Spleen (tissue), 11 donors: ENCODE data around the gene HLA-B. TPM values are rescaled to one million over a fixed set of nuclear protein-coding genes. Genes with fewer than 3 reads are reported as not detected.

ENCODE experiments used
- DNase-seq: peaks from one replicate; pipeline ENCODE4 v3.0.0-alpha.2; 2020
- H3K27ac ChIP-seq, 8 donors: fragments of 200-600 bp; sonication (generic) in 7 of 8; 1 replicate in 4 of 8; 2 replicates in 4 of 8; pipeline versions ENCODE4 v1.5.0 to v1.8.0; 2016 to 2021; ENCODE audit warnings: inconsistent platforms in 4 of 8, mild to moderate bottlenecking in 4 of 8, moderate library complexity in 1 of 8
- H3K27me3 ChIP-seq, 7 donors: fragments of 200-600 bp; sonication (generic) in 6 of 7; replicated peaks in 1 of 7; 1 replicate in 4 of 7; 2 replicates in 3 of 7; pipeline versions ENCODE4 v1.5.0 to v1.8.0; 2016 to 2021; ENCODE audit warnings: inconsistent platforms in 3 of 7, mild to moderate bottlenecking in 1 of 7
- H3K36me3 ChIP-seq, 6 donors: fragments of 200-600 bp; sonication (generic) in 5 of 6; 1 replicate in 4 of 6; 2 replicates in 2 of 6; pipeline versions ENCODE4 v1.5.0 to v1.8.0; 2016 to 2021; ENCODE audit warnings: inconsistent platforms in 2 of 6
- H3K4me1 ChIP-seq, 6 donors: fragments of 200-600 bp; sonication (generic) in 5 of 6; 1 replicate in 3 of 6; 2 replicates in 3 of 6; pipeline versions ENCODE4 v1.5.0 to v1.8.0; 2016 to 2021; ENCODE audit warnings: inconsistent platforms in 3 of 6
- H3K4me3 ChIP-seq, 8 donors: fragments of 200-600 bp; sonication (generic) in 7 of 8; 1 replicate in 4 of 8; 2 replicates in 4 of 8; pipeline versions ENCODE4 v1.5.0 to v1.8.0; 2016 to 2021; ENCODE audit warnings: inconsistent platforms in 4 of 8, mild to moderate bottlenecking in 4 of 8, moderate library complexity in 2 of 8
- H3K9me3 ChIP-seq, 8 donors: fragments of 200-600 bp; sonication (generic) in 7 of 8; 1 replicate in 4 of 8; 2 replicates in 4 of 8; pipeline versions ENCODE4 v1.5.0 to v1.8.0; 2016 to 2021; ENCODE audit warnings: inconsistent platforms in 4 of 8
- CTCF ChIP-seq, 11 experiments: fragments of 200-600 bp in 7 of 11; fragments of 450-650 bp in 4 of 11; sonication (generic) in 4 of 11; IDR thresholded peaks in 8 of 11; conservative IDR thresholded peaks in 3 of 11; 1 replicate in 7 of 11; 2 replicates in 4 of 11; pipeline versions ENCODE4 v1.4.0 to v1.8.0; 2016 to 2021; ENCODE audit warnings: antibody characterized with exemption in 11 of 11, inconsistent platforms in 4 of 11, mild to moderate bottlenecking in 1 of 11
- POLR2A ChIP-seq, 3 donors: fragments of 450-650 bp; IDR thresholded peaks; one replicate each; pipeline ENCODE4 v1.5.1; 2017; ENCODE audit warnings: antibody characterized with exemption in 3 of 3, mild to moderate bottlenecking in 1 of 3
- POLR2AphosphoS5 ChIP-seq, 3 donors: sonication (generic); formaldehyde crosslinking; IDR thresholded peaks; one replicate each; pipeline ENCODE4 v1.5.1; 2017; ENCODE audit warnings: antibody characterized with exemption in 3 of 3
- WGBS, 5 donors: extraction: QIAGEN DNeasy Blood & Tissue Kit in 3 of 5; methylation state at CpG; one replicate each; pipeline versions ENCODE4 v1.1.5 to v1.1.7; 2013 to 2018; 5-methylcytosine and 5-hydroxymethylcytosine counted together
- intact Hi-C: fragments of 100-400 bp; cut with DNase I; formaldehyde crosslinking; loops from one replicate; pipeline ENCODE4 v1.15.0; 2023; ENCODE audit warnings: low total_unique reads
- polyA plus RNA-seq, 3 donors: library from polyadenylated mRNA; stranded (reverse); fragments of 200-250 nt; gene quantifications; one replicate each; pipeline ENCODE4 v1.2.1, GENCODE V29; 2013
- total RNA-seq, 7 donors: library from RNA; depleted of rRNA in 3 of 7; stranded (reverse); fragments of >200 nt in 3 of 7; fragmentation: NEBNext Ultra II Directional in 4 of 7; extraction: Animal tissue kit (Norgen Biotek cat#: 25700) in 4 of 7; gene quantifications; one replicate each; pipeline versions ENCODE4 v1.1.0 to v1.2.1, GENCODE V29; 2016 to 2021
- donor health status: healthy with polysubstance abuse.
- donor health status: DM: no; HTN: no; CAD: no; lungs with moderate emphysema.
- donor health status: DM: no; HTN: no; CAD: no.
- donor health status: Bipolar disorder and iron deficiency.
- donor health status: healthy.
- donor health status: DM: no; HTN: no; CAD: no.
- donor health status: DM: yes; HTN: yes; CAD: no.

Gene HLA-B
- total and polyA plus RNA-seq, 10 donors = 2,503 to 5,675 (median 4,667) TPM

- H3K27ac ChIP-seq = no peak overlapping the region
- H3K4me1 ChIP-seq = no peaks in the 10 kb centered on the region
- intact Hi-C loops = no loop called here
- DNase-seq = no peak
- H3K4me3 ChIP-seq = no peak overlapping the region
- no peak for TF ChIP-seq CTCF (IDR thresholded peaks at IDR 0.05 in 8 of 11, conservative IDR thresholded peaks at IDR 0.05 in 3 of 11)
- no peak for TF ChIP-seq POLR2A (IDR thresholded peaks at IDR 0.05)
- no peak for TF ChIP-seq POLR2AphosphoS5 (IDR thresholded peaks at IDR 0.05)
- H3K27me3 ChIP-seq = no peaks in the 10 kb centered on the region
- no peaks in the 10 kb centered on the region for H3K36me3 ChIP-seq
- WGBS, 5 donors = 81 to 93% (median 88%) methylated on average over 1 of the region's 1 CpG
- H3K9me3 ChIP-seq = no peaks in the 10 kb centered on the region
Observed at GRCh38 chr6:31386977-31387376, 30.0 kb upstream of the HLA-B start.

DNA sequence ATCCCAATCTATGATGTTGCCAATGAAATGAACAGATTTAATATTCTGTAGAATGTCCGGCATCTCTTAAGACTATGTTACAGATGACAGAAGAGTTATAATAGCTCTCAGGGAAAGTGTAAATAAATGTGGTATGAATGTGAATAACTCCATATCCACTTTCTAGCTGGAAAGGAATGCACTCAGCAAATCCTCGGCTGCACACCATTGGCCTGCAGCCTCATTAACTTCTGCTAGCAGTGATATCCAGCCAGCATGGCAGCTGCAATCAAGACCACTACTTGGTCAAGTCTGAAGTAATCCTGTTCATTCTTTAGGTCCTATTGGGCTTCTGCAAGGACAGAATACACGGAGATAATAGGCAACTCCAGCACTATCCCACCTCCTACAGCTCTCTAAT lies 29.1 kb upstream of the HLA-B start:
- Histone ChIP-seq H3K36me3 (no peaks in the 10 kb centered on the region), H3K27me3 (no peaks in the 10 kb centered on the region), H3K27ac (no peak overlapping the region), H3K4me3 (no peak overlapping the region), H3K4me1 (no peaks in the 10 kb centered on the region), H3K9me3 (no peaks in the 10 kb centered on the region)
- WGBS, 5 donors = 68 to 96% (median 82%) methylated on average over 3 of the region's 3 CpGs
- DNase-seq = no peak
- TF ChIP-seq POLR2AphosphoS5 (IDR thresholded peaks at IDR 0.05) = no peak
- TF ChIP-seq CTCF (IDR thresholded peaks at IDR 0.05 in 8 of 11, conservative IDR thresholded peaks at IDR 0.05 in 3 of 11) = no peak
- no peak for TF ChIP-seq POLR2A (IDR thresholded peaks at IDR 0.05)
- intact Hi-C loops = no loop called here

GRCh38 chr6:31385041-31385440 lies 28.1 kb upstream of the HLA-B start:
- peaks cover 0 to 2% (median 0%) of the 10 kb centered on the region in 7 donors for H3K27me3 ChIP-seq
- H3K36me3 ChIP-seq = no peaks in the 10 kb centered on the region
- no peak overlapping the region for H3K4me3 ChIP-seq
- DNase-seq = no peak
- H3K9me3 ChIP-seq = no peaks in the 10 kb centered on the region
- no peak overlapping the region for H3K27ac ChIP-seq
- TF ChIP-seq POLR2A (IDR thresholded peaks at IDR 0.05) = no peak
- no peak for TF ChIP-seq POLR2AphosphoS5 (IDR thresholded peaks at IDR 0.05)
- TF ChIP-seq CTCF (IDR thresholded peaks at IDR 0.05 in 8 of 11, conservative IDR thresholded peaks at IDR 0.05 in 3 of 11) = no peak
- H3K4me1 ChIP-seq = no peaks in the 10 kb centered on the region
- 71 to 84% (median 75%) methylated on average over 3 of the region's 3 CpGs; no CpG with 5 or more reads in 1 of the 5 donors for WGBS, 5 donors
- intact Hi-C loops = no loop called here

DNA sequence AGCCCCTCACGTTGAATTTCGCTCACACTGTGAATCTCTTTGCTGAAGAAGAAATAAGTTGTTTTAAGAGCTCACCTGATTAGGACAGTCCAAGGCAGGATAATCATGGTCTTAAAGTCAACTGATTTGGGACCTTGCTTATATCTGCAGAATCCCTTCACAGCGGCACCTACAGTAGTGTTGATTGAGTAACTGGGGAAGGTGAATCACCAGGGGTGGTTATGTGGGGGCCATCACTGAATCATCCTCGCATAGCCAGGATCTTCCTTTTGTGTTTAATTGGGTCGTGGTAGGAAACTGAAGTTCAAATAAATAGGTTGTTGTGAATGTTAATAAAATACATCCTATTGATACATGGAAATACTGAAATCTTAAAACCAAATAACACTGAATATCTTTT lies 26.2 kb upstream of the HLA-B start:
- intact Hi-C loops = no loop called here
- no peak for DNase-seq
- Histone ChIP-seq H3K9me3 (no peaks in the 10 kb centered on the region), H3K4me1 (no peaks in the 10 kb centered on the region), H3K27ac (no peak overlapping the region), H3K36me3 (no peaks in the 10 kb centered on the region), H3K4me3 (no peak overlapping the region), H3K27me3 (peaks cover 0 to 15% (median 0%) of the 10 kb centered on the region in 7 donors)
- WGBS, 5 donors = 65 to 73% (median 69%) methylated on average over 5 of the region's 5 CpGs
- TF ChIP-seq POLR2AphosphoS5 (IDR thresholded peaks at IDR 0.05) = no peak
- no peak for TF ChIP-seq POLR2A (IDR thresholded peaks at IDR 0.05)
- no peak for TF ChIP-seq CTCF (IDR thresholded peaks at IDR 0.05 in 8 of 11, conservative IDR thresholded peaks at IDR 0.05 in 3 of 11)
